Mesodermal cell (in vitro differentiated cells): ENCODE measurements around the gene PROCA1.

ENCODE experiments used
- H3K27ac ChIP-seq: 2 replicates; pipeline ENCODE4 v1.7.0; 2013; ENCODE audit warnings: mild to moderate bottlenecking, low read depth, low read length, moderate library complexity; ENCODE audit not compliant: severe bottlenecking
- H3K36me3 ChIP-seq: 2 replicates; pipeline ENCODE4 v1.7.1; 2013; ENCODE audit warnings: mild to moderate bottlenecking, low read length, moderate library complexity; ENCODE audit not compliant: control insufficient read depth, insufficient read depth
- H3K4me1 ChIP-seq: one replicate; pipeline ENCODE4 v1.7.1; 2013; ENCODE audit warnings: mild to moderate bottlenecking, low read length; ENCODE audit not compliant: insufficient read depth, control insufficient read depth, poor library complexity, severe bottlenecking
- H3K4me3 ChIP-seq: 2 replicates; pipeline ENCODE4 v1.7.0; 2013; ENCODE audit warnings: low read length, control low read depth, mild to moderate bottlenecking; ENCODE audit not compliant: insufficient read depth, poor library complexity, severe bottlenecking; ENCODE audit errors: extremely low read depth
- H3K9me3 ChIP-seq: 2 replicates; pipeline ENCODE4 v1.7.1; 2013; ENCODE audit warnings: mild to moderate bottlenecking, low read length, moderate library complexity; ENCODE audit not compliant: control insufficient read depth
- WGBS, 2 experiments: methylation state at CpG; one replicate each; pipeline ENCODE4 v1.1.5; 2013; ENCODE audit warnings: missing lambda C conversion rate in 2 of 2; ENCODE audit not compliant: insufficient coverage in 2 of 2; 5-methylcytosine and 5-hydroxymethylcytosine counted together

The PROCA1 gene

GRCh38 chr17:28703552-28704218 is 8.0 kb downstream of the PROCA1 start:
- no peaks in the 10 kb centered on the region for H3K9me3 ChIP-seq
- no peaks in the 10 kb centered on the region for H3K4me1 ChIP-seq
- H3K36me3 ChIP-seq: peaks cover 66% of the 10 kb centered on the region
- no peak overlapping the region for H3K4me3 ChIP-seq
- 94 to 98% methylated on average over 11 to 15 of the region's 16 CpGs for WGBS, 2 experiments
- no peak overlapping the region for H3K27ac ChIP-seq

- H3K4me1 ChIP-seq: no peaks in the 10 kb centered on the region
- no peak overlapping the region for H3K4me3 ChIP-seq
- no peak overlapping the region for H3K27ac ChIP-seq
- WGBS, 2 experiments: 58 to 66% methylated on average over 2 of the region's 3 CpGs
- no peaks in the 10 kb centered on the region for H3K9me3 ChIP-seq
- peaks cover 75% of the 10 kb centered on the region for H3K36me3 ChIP-seq
These were observed 8.9 kb downstream of the PROCA1 start for GRCh38 chr17:28702752-28703150.

- no peak overlapping the region for H3K4me3 ChIP-seq
- no peaks in the 10 kb centered on the region for H3K9me3 ChIP-seq
- H3K36me3 ChIP-seq: peaks cover 81% of the 10 kb centered on the region
- no peaks in the 10 kb centered on the region for H3K4me1 ChIP-seq
- 93 to 94% methylated on average over 10 of the region's 10 CpGs for WGBS, 2 experiments
- H3K27ac ChIP-seq: no peak overlapping the region
These were observed 9.5 kb downstream of the PROCA1 start for GRCh38 chr17:28702026-28702751.

- Histone ChIP-seq H3K4me1 (no peaks in the 10 kb centered on the region), H3K36me3 (peaks cover 87% of the 10 kb centered on the region), H3K4me3 (no peak overlapping the region), H3K9me3 (no peaks in the 10 kb centered on the region), H3K27ac (no peak overlapping the region)
- 97 to 99% methylated on average over 7 to 9 of the region's 10 CpGs for WGBS, 2 experiments
These were observed 10.7 kb downstream of the PROCA1 start for GRCh38 chr17:28700830-28701492.

GRCh38 chr17:28700278-28700677 is 11.4 kb downstream of the PROCA1 start:
- 92 to 93% methylated on average over 7 to 8 of the region's 8 CpGs for WGBS, 2 experiments
- Histone ChIP-seq H3K9me3 (no peaks in the 10 kb centered on the region), H3K4me3 (no peak overlapping the region), H3K4me1 (no peaks in the 10 kb centered on the region), H3K27ac (no peak overlapping the region), H3K36me3 (peaks cover 91% of the 10 kb centered on the region)

- Histone ChIP-seq H3K36me3 (peaks cover 96% of the 10 kb centered on the region), H3K9me3 (no peaks in the 10 kb centered on the region), H3K27ac (no peak overlapping the region), H3K4me3 (no peak overlapping the region), H3K4me1 (no peaks in the 10 kb centered on the region)
- 95 to 96% methylated on average over 6 of the region's 6 CpGs for WGBS, 2 experiments
These were observed 13.3 kb downstream of the PROCA1 start for GRCh38 chr17:28698253-28698941.

GRCh38 chr17:28693869-28694268 is 17.8 kb downstream of the PROCA1 start:
- Histone ChIP-seq H3K36me3 (peaks cover 97% of the 10 kb centered on the region), H3K27ac (no peak overlapping the region), H3K9me3 (no peaks in the 10 kb centered on the region), H3K4me3 (no peak overlapping the region), H3K4me1 (no peaks in the 10 kb centered on the region)
- WGBS, 2 experiments: 100% methylated on average over 1 of the region's 1 CpG

- 100% methylated on average over 1 to 2 of the region's 3 CpGs for WGBS, 2 experiments
- H3K4me3 ChIP-seq: no peak overlapping the region
- peaks cover 97% of the 10 kb centered on the region for H3K36me3 ChIP-seq
- H3K27ac ChIP-seq: no peak overlapping the region
- H3K9me3 ChIP-seq: no peaks in the 10 kb centered on the region
- no peaks in the 10 kb centered on the region for H3K4me1 ChIP-seq
These were observed 22.7 kb downstream of the PROCA1 start for GRCh38 chr17:28689011-28689410.

GRCh38 chr17:28688481-28688880 is 23.2 kb downstream of the PROCA1 start:
- 100% methylated on average over 1 of the region's 4 CpGs for WGBS, 2 experiments
- Histone ChIP-seq H3K9me3 (no peaks in the 10 kb centered on the region), H3K36me3 (peaks cover 96% of the 10 kb centered on the region), H3K27ac (no peak overlapping the region), H3K4me1 (no peaks in the 10 kb centered on the region), H3K4me3 (no peak overlapping the region)

GRCh38 chr17:28686296-28686695 is 25.4 kb downstream of the PROCA1 start:
- H3K9me3 ChIP-seq: no peaks in the 10 kb centered on the region
- no peak overlapping the region for H3K27ac ChIP-seq
- H3K36me3 ChIP-seq: peaks cover 99% of the 10 kb centered on the region
- H3K4me3 ChIP-seq: no peak overlapping the region
- WGBS, 2 experiments: 86 to 100% methylated on average over 1 to 2 of the region's 4 CpGs
- H3K4me1 ChIP-seq: no peaks in the 10 kb centered on the region
